Thyroid gland (tissue), 4 donors: ENCODE results near the gene CSTF3.
A peak's percentile ranks its signal among the peaks of the same experiment; 100 is the strongest.

Experiments
- CTCF ChIP-seq, 6 experiments: fragments of 200-600 bp in 3 of 6; fragments of 450-650 bp in 3 of 6; sonication (generic) in 3 of 6; IDR thresholded peaks; one replicate each; pipeline ENCODE4 v1.5.1; 2016 to 2019; ENCODE audit warnings: antibody characterized with exemption in 6 of 6, mild to moderate bottlenecking in 2 of 6, inconsistent platforms in 1 of 6, moderate library complexity in 1 of 6
- POLR2A ChIP-seq, 2 donors: fragments of 450-650 bp; IDR thresholded peaks; one replicate each; pipeline ENCODE4 v1.6.1; 2017; ENCODE audit warnings: antibody characterized with exemption in 2 of 2, mild to moderate bottlenecking in 2 of 2, moderate library complexity in 1 of 2

GRCh38 chr11:33171251-33171650 is 10.0 kb upstream of the CSTF3 start:
- TF ChIP-seq POLR2A (IDR thresholded peaks at IDR 0.05), result peak in 1 of 2 donors; percentile 19
- no peak for TF ChIP-seq CTCF (IDR thresholded peaks at IDR 0.05)
